SU-DHL-6 (cell line): ENCODE results near the gene SIRT7.

ENCODE experiments used
- H2AFZ ChIP-seq: fragments of 200-600 bp; sonication (generic); 2 replicates; pipeline ENCODE4 v1.6.1; 2014; ENCODE audit warnings: low read depth, mild to moderate bottlenecking, moderate library complexity, mixed read lengths, antibody characterized with exemption, low read length; ENCODE audit not compliant: severe bottlenecking
- H3F3A ChIP-seq: fragments of 200-600 bp; shearing (Covaris generic); 2 replicates; pipeline ENCODE4 v1.6.0; 2016; ENCODE audit warnings: antibody characterized with exemption, mild to moderate bottlenecking; ENCODE audit not compliant: insufficient read depth
- H3K27ac ChIP-seq: fragments of 200-600 bp; sonication (generic); 2 replicates; pipeline ENCODE4 v1.5.1; 2016; ENCODE audit warnings: low read depth, mild to moderate bottlenecking, low read length, moderate library complexity, mixed read lengths
- H3K27me3 ChIP-seq: fragments of 200-600 bp; sonication (generic), shearing (Covaris generic); 2 replicates; pipeline ENCODE4 v1.6.0; 2014; ENCODE audit warnings: mild to moderate bottlenecking, low read length
- H3K36me3 ChIP-seq: fragments of 200-600 bp; sonication (generic); 2 replicates; pipeline ENCODE4 v1.6.1; 2014; ENCODE audit warnings: mild to moderate bottlenecking, low read length, mixed read lengths
- H3K4me2 ChIP-seq: fragments of 300-600, 200-600 bp; shearing (Covaris generic), sonication (generic); 2 replicates; pipeline ENCODE4 v1.6.0; 2014; ENCODE audit warnings: low read length, low read depth, mild to moderate bottlenecking; ENCODE audit not compliant: poor library complexity, severe bottlenecking
- H3K4me3 ChIP-seq: fragments of 200-600 bp; sonication (generic); 2 replicates; pipeline ENCODE4 v1.5.1; 2014; ENCODE audit warnings: antibody characterized with exemption, low read length, mild to moderate bottlenecking, mixed read lengths; ENCODE audit not compliant: insufficient read depth, poor library complexity, severe bottlenecking
- H3K79me2 ChIP-seq: fragments of 200-600 bp; sonication (generic); 2 replicates; pipeline ENCODE4 v1.6.1; 2014; ENCODE audit warnings: mild to moderate bottlenecking, low read length, moderate library complexity; ENCODE audit not compliant: insufficient read depth
- H3K9ac ChIP-seq: fragments of 200-600 bp; sonication (generic); 2 replicates; pipeline ENCODE4 v1.7.0; 2014; ENCODE audit warnings: mild to moderate bottlenecking, low read length
- H3K9me2 ChIP-seq: fragments of 200-600 bp; sonication (generic); replicated peaks from 2 replicates; pipeline ENCODE4 v1.6.1; 2014; ENCODE audit warnings: low read length; ENCODE audit not compliant: insufficient read depth
- H3K9me3 ChIP-seq: fragments of 200-600 bp; sonication (generic); 2 replicates; pipeline ENCODE4 v1.6.1; 2014; ENCODE audit warnings: low read length, mixed read lengths; ENCODE audit not compliant: insufficient read depth
- H4K20me1 ChIP-seq: fragments of 200-600 bp; sonication (generic); 2 replicates; pipeline ENCODE4 v1.6.1; 2014; ENCODE audit warnings: low read depth, mild to moderate bottlenecking, antibody characterized with exemption, low read length, moderate library complexity, mixed read lengths
- CTCF ChIP-seq: fragments of 200-600 bp; sonication (generic); IDR thresholded peaks from one replicate; pipeline ENCODE4 v1.5.1; 2017; ENCODE audit warnings: antibody characterized with exemption, mild to moderate bottlenecking, low read length, moderate library complexity; ENCODE audit not compliant: insufficient read depth, poor library complexity, severe bottlenecking
- EZH2phosphoT487 ChIP-seq: fragments of 200-600 bp; sonication (generic), shearing (Covaris generic); conservative IDR thresholded peaks from 2 replicates; pipeline ENCODE4 v1.6.1; 2018; ENCODE audit warnings: mild to moderate bottlenecking, antibody characterized with exemption, low read length, moderate library complexity, mixed read lengths

Gene SIRT7

DNA sequence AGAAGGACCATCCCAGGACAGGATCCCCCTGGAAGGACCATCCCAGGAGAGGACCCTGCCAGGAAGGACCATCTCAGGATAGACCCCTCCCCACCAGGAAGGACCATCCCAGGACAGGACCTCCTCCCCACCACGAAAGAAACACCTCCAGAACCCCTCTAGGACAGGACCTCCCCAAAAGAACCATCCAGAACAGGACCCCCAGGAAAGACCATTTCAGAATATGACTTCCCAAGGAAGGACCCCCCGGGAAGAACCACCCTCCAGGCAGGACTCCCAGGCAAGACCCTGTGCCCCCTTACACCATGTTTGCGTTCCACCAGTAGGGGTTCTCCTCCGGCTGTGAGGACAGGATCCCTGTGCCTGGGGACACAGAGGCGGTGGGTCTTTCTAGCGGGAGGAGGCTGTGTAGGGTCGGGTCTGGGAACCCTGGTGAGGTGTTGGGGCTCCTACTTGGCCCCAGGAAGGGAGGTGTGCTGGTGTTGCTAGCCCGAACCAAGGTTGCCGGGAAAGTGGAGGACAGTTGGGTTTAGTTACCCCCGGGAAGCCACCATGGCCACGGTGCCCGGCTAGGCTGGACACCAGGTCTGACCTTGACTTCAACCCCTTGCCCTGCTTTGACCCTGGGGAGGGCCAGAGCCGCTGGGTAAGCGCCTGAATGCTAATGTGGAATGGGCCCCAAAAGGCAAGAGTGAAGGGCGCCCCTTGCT lies 40.8 kb upstream of the SIRT7 start:
- Histone ChIP-seq H4K20me1 (no peaks in the 10 kb centered on the region), H3K9me3 (no peaks in the 10 kb centered on the region), H3K27me3 (no peaks in the 10 kb centered on the region), H3K4me2 (peak overlapping the region; percentile 94), H3K36me3 (no peaks in the 10 kb centered on the region), H2AFZ (peak overlapping the region; percentile 81), H3K27ac (peak overlapping the region; percentile 83), H3K9ac (peak overlapping the region; percentile 96), H3K9me2 (no peaks in the 10 kb centered on the region), H3K4me3 (peak overlapping the region; percentile 85), H3F3A (no peaks in the 10 kb centered on the region), H3K79me2 (peaks cover 31% of the 10 kb centered on the region)
- TF ChIP-seq EZH2phosphoT487 (no peak), CTCF (peak; percentile 22)

- Histone ChIP-seq H3K79me2 (peaks cover 31% of the 10 kb centered on the region), H2AFZ (no peak overlapping the region), H3F3A (peaks cover 1% of the 10 kb centered on the region; the same call in 1 of the 2 replicates), H3K9me2 (no peaks in the 10 kb centered on the region), H3K9me3 (no peaks in the 10 kb centered on the region), H3K27ac (peak overlapping the region; percentile 83), H3K9ac (peak overlapping the region; percentile 96), H3K4me3 (peak overlapping the region; percentile 85), H4K20me1 (no peaks in the 10 kb centered on the region), H3K36me3 (no peaks in the 10 kb centered on the region), H3K4me2 (peak overlapping the region; percentile 94), H3K27me3 (no peaks in the 10 kb centered on the region)
- TF ChIP-seq CTCF (no peak), EZH2phosphoT487 (no peak)
These were observed 39.9 kb upstream of the SIRT7 start for GRCh38 chr17:81957691-81958432.

GRCh38 chr17:81956607-81957589 lies 38.9 kb upstream of the SIRT7 start:
- Histone ChIP-seq H3K27ac (peak overlapping the region; percentile 83), H3K9me2 (no peaks in the 10 kb centered on the region), H3K79me2 (peaks cover 31% of the 10 kb centered on the region), H4K20me1 (no peaks in the 10 kb centered on the region), H3K4me3 (peak overlapping the region; percentile 85), H3K9me3 (no peaks in the 10 kb centered on the region), H3F3A (peaks cover 8% of the 10 kb centered on the region), H3K27me3 (no peaks in the 10 kb centered on the region), H3K4me2 (peak overlapping the region; percentile 94), H3K9ac (peak overlapping the region; percentile 96), H2AFZ (no peak overlapping the region), H3K36me3 (no peaks in the 10 kb centered on the region)
- TF ChIP-seq EZH2phosphoT487 (no peak), CTCF (no peak)
